ENCODE results near the gene UGT1A8.
"Not testable (repeated sequence)": the region's sequence is repeated elsewhere in the genome, so short reads cannot be mapped to it uniquely, and the experiment has no call there.

UGT1A8 gene

DNA sequence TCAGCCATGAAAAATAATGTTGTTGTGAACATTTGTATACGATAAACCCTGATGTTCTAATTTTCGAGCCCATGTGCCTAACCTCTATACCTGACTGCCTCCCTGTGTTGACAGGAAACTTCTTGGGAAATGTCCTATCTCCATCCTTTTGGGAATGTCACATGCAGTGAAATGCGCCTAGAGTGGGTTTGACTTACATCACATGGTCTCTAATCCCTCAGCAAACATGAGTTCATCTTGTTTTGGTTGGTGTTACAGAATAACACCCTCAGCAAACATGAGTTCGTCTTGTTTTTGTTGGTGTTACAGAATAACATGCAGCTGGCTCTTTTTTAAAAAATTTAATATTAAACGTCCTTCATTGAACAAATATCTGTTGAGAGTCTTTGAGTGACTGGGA, 70.9 kb downstream of the UGT1A8 start:
- DNase-seq (ENCODE audit: low read depth), result no peak

DNA sequence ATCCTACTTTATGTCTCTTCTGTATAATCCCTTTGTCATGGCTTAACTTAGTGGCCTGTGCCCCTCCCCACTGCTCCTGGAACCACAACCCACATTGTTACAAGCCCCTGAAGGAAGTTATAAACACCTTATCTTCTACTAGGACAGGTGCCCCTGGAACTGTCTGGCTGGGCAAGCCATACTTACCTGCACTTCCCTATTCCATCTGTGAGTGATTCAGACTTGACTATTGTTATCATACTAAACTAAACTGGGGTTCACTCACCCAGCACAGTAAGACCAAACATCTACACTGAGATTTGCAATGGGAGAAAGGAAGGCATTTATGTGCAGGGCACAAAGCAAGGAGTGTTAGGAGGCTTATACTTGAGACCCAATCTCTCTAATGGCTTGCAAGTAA, 71.6 kb downstream of the UGT1A8 start:
- DNase-seq (ENCODE audit: low read depth), result no peak

DNA sequence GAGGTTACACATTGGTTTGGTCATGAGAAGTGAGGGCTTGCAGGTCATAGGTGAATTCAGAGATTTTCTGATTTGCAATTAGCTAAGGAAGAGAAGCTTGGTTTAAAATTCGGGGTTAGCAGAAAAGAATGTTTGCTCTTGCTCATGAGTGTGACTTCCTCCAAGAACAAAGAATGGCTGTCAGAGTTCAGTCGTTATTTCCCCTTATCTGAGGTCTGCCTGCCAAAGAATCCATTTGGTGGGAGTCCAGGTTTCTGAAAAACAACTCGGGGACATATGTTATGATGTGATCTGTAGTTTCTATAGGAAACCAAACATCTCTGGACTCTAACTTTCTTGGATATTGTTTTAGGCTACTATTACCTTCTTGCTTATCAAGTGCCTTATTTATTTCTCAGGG, 72.1 kb downstream of the UGT1A8 start:
- DNase-seq (ENCODE audit: low read depth), result no peak

DNA sequence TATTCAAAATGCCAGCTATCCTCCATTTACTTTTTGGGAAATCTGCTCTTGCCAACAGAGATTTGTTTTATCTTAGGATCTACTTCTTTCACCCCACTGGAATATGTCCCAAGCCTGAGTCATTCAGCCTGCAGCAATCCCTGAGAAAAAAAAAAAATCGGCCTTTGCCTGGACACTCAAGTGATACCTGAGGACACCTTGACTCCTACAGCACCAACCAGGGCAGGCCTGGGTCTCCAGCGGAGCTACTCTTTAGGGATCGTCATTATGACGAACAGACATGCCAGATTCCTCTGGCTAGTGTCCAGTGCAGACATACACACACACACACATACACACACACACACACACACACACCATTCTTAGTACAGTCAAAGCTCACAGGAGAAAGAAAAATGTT, 73.0 kb downstream of the UGT1A8 start:
- no peak for DNase-seq (ENCODE audit: low read depth)

DNA sequence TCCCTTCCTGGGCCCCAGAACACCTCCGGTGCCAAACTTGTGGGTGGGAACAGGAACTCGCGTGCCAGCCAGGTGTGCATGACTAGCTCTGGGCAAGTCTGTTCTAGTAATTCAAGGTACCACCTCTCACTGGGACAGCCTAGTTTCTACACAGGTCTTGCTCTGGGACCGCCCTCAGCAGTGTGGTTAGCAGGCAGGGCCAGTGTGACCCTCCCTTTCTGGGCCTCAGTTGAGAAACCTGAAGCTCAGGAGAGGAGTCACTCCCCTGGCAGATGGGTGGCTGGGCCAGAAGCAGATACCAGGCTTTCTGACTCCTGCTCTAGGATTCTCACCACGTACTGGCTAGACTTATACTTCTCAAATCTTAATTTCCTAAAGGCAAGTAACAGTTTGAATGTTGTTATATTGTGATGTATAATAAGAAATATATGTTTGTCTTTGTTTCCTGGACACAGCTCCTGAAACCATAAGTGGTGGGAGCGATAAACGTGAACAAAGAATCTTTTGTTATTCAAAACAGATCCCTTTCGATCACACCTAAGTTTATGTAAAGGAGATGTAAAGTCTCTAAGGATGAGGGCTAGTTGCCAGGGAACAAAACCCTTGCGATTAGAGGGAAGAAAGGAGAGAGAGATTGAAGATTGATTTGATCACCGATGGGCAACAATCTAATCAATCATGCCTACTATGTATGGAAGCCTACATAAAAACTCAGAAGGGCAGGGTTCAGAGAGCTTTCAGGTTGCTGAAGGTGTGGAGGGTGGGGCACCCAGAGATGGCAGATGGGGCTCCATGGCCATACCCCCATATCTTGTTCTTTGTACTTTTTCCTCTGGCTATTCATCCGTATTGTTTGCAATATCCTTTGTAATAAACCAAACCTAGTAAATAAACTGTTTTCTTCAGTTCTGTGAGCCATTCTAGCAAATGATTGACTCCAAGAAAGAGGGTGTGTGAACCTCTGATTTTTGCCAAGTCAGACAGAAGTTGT, 74.3 kb downstream of the UGT1A8 start:
- no peak for DNase-seq (ENCODE audit: low read depth)

DNA sequence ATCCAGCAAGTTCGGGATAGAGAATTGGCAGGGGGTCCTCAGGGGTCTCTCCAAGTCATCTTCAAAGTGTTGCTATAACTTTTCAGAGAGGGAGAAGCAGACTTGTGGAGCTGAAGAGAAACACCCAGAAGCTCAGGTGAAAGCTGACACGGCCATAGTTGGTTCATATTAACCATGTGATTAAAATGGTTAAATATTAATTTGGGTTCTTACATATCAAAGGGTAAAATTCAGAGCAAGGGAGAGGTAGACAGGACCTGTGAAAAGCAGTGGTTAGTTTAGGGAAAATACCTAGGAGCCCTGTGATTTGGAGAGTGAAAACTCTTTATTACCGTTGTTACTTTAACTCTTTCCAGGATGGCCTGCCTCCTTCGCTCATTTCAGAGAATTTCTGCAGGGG, 75.2 kb downstream of the UGT1A8 start, which contains the start of gene UGT1A6:
UGT1A6 (plus strand) TSS at position 243 of the 400 bp plus-strand sequence; CDS start at position 358, 115 bp downstream.
- no peak for DNase-seq (ENCODE audit: low read depth)

DNA sequence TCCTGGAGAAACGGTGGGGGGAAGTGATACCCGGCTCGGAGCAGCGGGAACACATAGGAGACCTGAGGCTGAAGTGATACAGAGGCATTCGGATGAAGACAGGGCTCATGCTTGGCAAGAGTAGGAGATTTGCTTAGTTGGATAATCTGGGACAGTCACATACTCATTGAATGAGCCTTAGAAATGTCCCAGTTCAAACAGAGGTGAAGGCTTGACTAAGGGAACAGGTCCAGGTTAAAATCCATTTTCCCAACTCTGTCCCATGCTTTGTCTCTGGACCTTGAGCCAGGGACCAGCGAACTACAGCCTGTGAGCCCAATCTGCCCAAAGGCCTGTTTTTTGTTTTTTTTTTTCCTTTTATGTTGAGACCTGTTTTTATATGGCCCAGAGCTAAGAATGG, 76.5 kb downstream of the UGT1A8 start:
- DNase-seq (ENCODE audit: low read depth), result no peak

DNA sequence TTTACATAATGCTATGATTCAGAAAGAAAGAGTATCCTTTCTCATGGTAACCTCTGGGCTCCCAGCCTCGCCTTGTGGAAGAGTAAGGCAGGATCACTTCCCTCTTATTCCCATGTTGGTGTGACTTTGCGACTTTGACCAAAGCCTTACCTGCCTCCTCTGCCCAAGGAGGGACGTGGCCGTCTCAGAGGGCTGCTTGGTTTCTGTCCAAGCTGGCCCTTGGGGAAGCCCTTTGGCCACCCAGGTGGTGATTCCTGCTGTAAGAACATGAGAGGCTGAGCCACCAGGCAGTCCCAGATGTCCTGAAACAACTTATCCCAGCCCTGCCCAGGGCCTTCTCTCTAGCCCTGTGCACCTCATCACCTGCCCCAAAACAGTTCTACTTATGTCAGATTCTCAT, 81.3 kb downstream of the UGT1A8 start:
- DNase-seq (ENCODE audit: low read depth), result no peak

DNA sequence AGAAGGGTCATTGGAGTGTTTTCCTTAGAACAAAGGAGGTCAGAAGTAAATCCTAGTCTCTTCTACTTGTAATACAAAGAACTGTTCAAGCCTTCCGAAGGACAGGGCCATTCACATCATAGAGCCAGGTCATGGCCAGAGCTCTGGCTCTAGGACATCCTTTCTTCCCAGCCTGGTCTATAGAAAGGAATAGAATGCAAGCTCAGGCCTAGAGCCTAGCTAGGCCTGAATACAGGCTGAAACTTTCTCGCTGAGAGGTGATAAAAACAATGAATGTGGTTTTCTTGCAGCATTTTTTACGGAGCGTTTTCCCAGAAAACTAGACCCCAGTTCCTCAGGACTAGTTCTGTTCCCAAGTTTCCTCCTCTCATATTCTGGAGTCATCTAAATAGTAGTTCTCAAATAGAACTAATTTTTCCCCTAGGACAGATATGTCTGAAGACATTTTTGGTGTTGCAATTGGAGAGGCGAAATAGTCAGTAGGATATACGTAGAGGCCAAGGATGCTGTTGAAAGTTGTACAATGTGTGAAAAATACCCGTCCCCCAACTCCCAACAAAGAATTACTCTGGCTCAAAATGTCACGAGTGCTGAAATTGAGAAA, 82.1 kb downstream of the UGT1A8 start:
- DNase-seq (ENCODE audit: low read depth), result no peak

DNA sequence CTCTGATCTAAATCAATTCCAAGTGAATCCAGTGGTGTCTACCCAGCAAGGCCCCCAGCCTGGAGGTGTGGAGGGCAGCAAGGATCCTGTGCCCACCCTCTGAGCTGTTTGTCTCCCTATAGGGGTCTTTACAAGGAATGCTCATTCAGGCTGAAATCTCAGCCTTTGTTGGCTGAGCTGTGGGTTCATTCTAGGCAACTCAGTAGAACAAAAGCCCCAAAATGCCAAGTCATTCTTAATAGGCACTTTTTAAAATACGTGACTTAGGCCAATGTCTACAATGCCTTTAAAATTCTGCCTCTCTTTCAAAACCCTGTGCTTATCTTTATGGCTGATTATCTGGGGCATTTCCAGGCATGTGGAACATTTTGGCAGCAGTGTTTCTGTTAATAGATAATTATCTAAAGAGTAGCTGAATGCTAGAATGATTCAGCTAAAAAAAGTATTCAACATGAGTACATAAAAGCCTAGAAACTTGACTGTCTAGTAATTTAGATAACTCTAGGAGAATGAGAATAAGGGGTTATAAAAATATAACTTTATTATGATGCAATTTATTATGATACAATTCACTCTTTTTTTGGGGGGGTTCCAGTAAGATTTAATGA, 82.7 kb downstream of the UGT1A8 start:
- no peak for DNase-seq (ENCODE audit: low read depth)

DNA sequence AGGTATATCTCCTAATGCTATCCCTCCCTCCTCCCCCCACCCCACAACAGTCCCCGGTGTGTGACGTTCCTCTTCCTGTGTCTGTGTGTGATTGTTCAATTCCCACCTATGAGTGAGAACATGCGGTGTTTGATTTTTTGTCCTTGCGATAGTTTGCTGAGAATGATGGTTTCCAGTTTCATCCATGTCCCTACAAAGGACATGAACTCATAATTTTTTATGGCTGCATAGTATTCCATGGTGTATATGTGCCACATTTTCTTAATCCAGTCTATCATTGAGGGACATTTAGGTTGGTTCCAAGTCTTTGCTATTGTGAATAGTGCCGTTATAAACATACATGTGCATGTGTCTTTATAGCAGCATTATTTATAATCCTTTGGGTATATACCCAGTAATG, 83.4 kb downstream of the UGT1A8 start:
- DNase-seq (ENCODE audit: low read depth), result not testable (repeated sequence)

DNA sequence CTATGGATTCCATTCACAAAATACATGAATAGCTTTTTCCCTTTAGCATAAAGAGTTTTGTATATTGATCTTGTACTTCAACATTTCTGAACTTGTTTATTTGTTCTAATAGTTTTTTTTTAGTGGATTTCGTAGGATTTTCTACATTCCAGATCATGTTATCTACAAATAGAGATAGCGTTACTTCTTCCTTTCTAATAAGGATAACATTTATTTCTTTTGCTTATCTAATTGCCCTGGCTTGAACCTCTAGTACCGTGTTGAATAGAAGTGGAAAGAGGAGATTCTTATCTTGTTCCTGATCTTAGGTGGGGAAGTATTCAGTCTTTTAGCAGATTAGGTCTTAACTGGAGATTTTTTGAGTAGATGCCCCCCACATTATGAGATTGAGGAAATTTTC, 84.8 kb downstream of the UGT1A8 start:
- DNase-seq (ENCODE audit: low read depth), result no peak

DNA sequence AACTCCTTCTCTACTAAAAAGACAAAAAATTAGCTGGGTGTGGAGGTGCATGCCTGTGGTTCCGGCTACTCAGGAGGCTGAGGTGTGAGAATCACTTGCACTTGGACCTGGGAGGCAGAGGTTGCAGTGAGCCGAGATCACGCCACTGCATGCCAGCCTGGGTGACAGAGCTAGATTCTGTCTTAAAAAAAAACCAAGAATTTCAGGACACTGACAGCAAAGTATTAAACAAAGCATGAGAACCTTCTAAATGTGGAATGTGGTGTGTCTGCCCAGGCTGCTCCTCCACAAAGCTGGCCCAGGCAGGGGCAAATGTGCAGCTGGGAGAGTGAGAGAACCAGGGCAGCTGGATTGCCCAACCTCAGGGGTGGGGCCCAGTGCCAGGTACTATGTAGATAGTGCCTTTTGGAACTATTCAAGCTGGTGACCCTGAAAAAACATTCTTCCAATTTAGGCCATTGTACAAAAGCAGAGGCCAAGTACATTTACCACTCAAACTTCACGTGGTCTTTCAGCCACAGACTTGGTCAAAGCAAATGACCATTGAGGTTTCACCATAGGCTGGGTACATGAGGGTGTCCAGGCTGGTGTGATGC, 88.6 kb downstream of the UGT1A8 start:
- no peak for DNase-seq (ENCODE audit: low read depth)

DNA sequence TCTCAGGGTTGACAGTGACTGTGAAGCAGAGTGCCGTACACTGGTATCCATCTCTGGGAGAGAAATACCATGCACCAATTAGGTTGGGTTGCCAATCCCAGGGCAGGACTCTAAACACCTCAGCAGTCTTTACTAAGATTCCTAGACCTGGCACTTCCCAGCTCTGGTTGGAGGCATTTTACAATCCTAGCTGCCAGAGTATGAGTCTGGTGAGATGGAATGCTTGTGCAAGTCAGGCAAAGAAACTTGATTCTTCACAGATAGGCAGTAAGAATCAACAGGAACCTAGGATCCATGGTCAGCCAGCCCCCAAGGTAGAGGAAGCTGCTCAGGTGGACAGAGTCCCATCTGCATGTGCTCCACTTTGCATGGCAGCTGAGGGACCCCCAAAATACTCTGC, 89.3 kb downstream of the UGT1A8 start:
- no peak for DNase-seq (ENCODE audit: low read depth)

DNA sequence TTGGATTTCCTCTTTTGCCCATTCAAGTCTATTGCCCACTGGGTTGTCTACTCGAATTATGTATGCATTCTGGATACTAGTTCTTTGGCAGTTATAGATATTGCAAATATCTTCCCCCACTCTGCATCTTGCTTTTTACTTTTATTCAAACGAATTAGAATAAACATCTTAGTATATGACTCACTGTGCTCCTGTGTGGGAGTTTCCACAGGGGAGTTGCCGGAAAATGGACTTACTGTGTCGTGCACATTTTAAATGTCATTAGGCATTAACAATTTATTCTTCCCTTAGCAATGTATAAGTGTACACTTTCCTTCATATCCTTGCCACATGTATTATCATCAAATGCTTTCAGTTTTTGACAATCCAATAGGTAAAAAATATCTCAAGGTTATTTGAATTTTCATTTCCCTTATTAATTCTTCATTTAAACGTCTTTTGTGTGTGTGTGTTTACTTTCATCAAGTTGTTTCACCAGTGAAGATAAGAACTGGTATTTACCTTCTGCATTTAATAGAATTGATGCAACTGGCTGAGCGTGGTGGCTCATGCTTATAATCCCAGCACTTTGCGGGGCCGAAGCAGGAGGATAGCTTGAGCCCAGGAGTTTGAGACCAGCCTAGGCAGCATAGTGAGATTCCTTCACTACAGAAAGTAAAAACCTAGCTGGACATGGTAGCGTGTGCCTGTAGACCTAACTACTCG, 90.7 kb downstream of the UGT1A8 start:
- DNase-seq (ENCODE audit: low read depth), result no peak

DNA sequence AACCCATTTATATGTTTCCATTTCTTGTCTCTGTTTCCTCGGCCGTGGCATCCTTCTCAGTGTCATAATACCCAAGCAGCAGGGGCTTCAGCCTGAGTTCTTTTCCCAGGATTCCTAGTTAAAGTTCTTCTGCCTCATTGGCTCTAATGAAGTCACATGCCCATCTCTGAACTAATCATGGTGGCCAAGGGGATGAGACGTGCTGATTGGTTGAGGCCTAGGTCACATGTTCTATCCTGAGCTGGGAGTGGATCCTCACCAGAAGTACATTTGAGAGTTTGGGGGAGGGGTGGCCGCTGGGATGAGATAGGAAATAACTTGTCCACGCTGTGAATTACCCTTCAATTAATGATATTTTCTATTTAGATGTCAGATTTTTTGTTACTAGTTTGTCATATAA, 91.5 kb downstream of the UGT1A8 start:
- DNase-seq (ENCODE audit: low read depth), result no peak

DNA sequence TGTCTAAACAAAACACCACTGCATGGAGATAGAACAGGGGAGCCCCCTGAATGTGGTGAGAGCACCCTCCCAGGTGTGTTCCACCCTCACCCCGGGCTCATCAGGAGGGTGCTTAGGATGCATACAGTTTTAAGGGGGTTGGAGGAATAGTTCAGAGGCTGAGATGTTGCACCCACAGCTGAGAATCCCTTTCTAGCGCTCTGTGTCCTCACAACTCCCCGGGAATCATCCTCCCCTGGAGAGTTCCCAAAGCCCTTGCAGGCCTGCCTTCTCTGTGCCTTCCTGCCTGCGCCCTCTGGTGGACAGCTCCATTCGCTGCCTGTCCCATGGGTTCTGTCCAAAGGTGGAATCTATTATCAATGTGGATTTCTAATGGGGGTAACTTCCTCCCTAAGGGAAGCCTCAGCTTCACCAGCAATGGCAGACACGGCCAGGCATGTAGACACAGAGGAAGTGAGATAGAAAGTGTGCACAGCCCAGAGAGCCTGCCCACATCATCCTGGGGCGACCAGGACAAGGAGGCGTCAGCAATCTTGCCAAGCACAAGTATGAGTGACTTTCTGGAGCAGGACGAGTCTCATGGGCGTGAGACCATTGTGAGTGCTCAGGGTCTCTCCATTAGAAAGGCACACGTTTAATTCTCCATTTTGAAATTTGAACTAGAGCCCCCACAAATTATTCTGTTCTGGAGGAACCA, 94.0 kb downstream of the UGT1A8 start:
- DNase-seq (ENCODE audit: low read depth), result peak; percentile 58

DNA sequence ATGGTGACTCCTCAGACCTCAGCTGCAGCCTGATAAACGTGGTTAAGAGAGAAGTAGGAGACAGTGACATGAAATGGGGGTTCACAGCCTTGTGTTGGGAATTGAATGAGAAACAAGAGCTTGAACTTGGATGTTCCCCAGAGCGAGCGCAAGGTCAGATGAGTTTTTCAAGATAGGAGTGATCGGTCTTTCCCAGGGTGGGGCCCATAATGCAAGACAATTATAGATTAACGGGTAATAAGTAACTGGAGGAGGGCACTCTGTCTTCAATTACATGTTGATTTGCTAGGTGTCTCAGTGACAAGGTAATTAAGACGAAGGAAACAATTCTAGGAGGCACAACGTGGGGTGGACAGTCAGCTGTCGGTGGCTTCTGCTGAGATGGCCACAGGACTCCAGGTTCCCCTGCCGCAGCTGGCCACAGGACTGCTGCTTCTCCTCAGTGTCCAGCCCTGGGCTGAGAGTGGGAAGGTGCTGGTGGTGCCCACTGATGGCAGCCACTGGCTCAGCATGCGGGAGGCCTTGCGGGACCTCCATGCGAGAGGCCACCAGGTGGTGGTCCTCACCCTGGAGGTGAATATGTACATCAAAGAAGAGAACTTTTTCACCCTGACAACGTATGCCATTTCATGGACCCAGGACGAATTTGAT, 95.3 kb downstream of the UGT1A8 start, which contains the start of gene UGT1A5:
UGT1A5 (plus strand) TSS at position 297 of the 651 bp plus-strand sequence; CDS start at position 382, 85 bp downstream.
- no peak for DNase-seq (ENCODE audit: low read depth)

DNA sequence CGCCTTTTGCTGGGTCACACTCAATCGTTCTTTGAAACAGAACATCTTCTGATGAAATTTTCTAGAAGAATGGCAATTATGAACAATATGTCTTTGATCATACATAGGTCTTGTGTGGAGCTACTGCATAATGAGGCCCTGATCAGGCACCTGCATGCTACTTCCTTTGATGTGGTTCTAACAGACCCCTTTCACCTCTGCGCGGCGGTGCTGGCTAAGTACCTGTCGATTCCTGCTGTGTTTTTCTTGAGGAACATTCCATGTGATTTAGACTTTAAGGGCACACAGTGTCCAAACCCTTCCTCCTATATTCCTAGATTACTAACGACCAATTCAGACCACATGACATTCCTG, 95.8 kb downstream of the UGT1A8 start:
- DNase-seq (ENCODE audit: low read depth), result no peak

DNA sequence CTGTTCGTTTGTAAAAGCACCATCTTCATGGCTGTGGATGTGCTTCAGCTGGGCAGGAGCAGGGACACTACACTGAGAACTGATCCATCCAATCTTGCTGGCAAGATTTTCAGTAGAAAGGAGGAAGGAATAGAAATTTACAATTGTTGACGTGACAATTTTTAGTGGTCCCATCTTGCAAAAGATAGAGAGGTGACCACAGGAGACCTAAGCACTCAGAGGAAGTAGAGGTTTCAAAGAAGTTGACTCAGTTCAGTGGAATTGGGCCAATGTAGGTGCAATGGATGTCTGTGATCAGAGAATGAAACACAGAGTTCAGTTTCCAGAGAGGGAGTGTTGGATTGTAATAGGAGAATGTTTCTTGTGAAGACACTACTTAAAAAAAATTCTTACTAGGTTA, 96.7 kb downstream of the UGT1A8 start:
- no peak for DNase-seq (ENCODE audit: low read depth)

DNA sequence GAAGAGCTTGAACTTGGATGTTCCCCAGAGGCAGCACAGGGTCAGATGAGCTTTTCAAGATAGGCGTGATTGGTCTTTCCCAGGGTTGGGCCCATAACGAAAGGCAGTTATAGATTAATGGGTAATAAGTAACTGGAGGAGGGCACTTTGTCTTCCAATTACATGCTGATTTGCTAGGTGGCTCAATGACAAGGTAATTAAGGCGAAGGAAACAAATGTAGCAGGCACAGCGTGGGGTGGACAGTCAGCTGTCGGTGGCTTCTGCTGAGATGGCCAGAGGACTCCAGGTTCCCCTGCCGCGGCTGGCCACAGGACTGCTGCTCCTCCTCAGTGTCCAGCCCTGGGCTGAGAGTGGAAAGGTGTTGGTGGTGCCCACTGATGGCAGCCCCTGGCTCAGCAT, 101.1 kb downstream of the UGT1A8 start, which contains the start of gene UGT1A4:
UGT1A4 (plus strand) TSS at position 185 of the 400 bp plus-strand sequence; CDS start at position 270, 85 bp downstream.
- no peak for DNase-seq (ENCODE audit: low read depth)

All from activated T-cell treated with anti-CD3 and anti-CD28 coated beads for 48 hours (primary cell).